Heart right ventricle (tissue), 16 donors: ENCODE measurements around the gene ZNF182. TPM values are rescaled to one million over a fixed set of nuclear protein-coding genes. Genes with fewer than 3 reads are reported as not detected.

ENCODE experiments used
- ATAC-seq, 8 donors: fragments of 200-7000 bp; cut with Tn5 transposase; one replicate each; pipeline ENCODE4 v1.9.1; 2020; ENCODE audit warnings: mild to moderate bottlenecking in 8 of 8, moderate library complexity in 8 of 8, moderate number of reproducible peaks in 1 of 8
- DNase-seq, 2 donors: peaks; one replicate each; pipeline ENCODE4 v3.0.0-alpha.2; 2020
- H3K27ac ChIP-seq, 10 donors: fragments of 200-600 bp; sonication (generic) in 2 of 10; one replicate each; pipeline versions ENCODE4 v1.5.0 to v1.8.0; 2020 to 2022; ENCODE audit warnings: mild to moderate bottlenecking in 3 of 10
- H3K27me3 ChIP-seq, 7 donors: fragments of 200-600 bp; one replicate each; pipeline ENCODE4 v1.8.0; 2021 to 2022; ENCODE audit warnings: mild to moderate bottlenecking in 2 of 7
- H3K36me3 ChIP-seq, 9 donors: fragments of 200-600 bp; sonication (generic) in 1 of 9; one replicate each; pipeline versions ENCODE4 v1.5.0 to v1.8.0; 2020 to 2022; ENCODE audit warnings: mild to moderate bottlenecking in 2 of 9
- H3K4me1 ChIP-seq, 9 donors: fragments of 200-600 bp; sonication (generic) in 1 of 9; one replicate each; pipeline versions ENCODE4 v1.5.0 to v1.8.0; 2020 to 2022; ENCODE audit warnings: mild to moderate bottlenecking in 4 of 9
- H3K4me3 ChIP-seq, 10 donors: fragments of 200-600 bp; sonication (generic) in 2 of 10; one replicate each; pipeline versions ENCODE4 v1.5.0 to v1.8.0; 2020 to 2022; ENCODE audit warnings: mild to moderate bottlenecking in 7 of 10, moderate library complexity in 2 of 10
- H3K9me3 ChIP-seq, 11 donors: fragments of 200-600 bp in 10 of 11; sonication (generic) in 2 of 11; one replicate each; pipeline versions ENCODE4 v1.5.0 to v1.8.0; 2013 to 2022; ENCODE audit warnings: mild to moderate bottlenecking in 2 of 11, control low read depth in 1 of 11, moderate library complexity in 1 of 11
- WGBS, 2 donors: extraction: QIAGEN DNeasy Blood & Tissue Kit; methylation state at CpG; one replicate each; pipeline ENCODE4 v1.1.7; 2013; ENCODE audit warnings: inconsistent platforms in 1 of 2; 5-methylcytosine and 5-hydroxymethylcytosine counted together
- intact Hi-C, 10 donors: fragments of 100-400 bp; cut with DNase I; formaldehyde crosslinking; loops; one replicate each; pipeline versions ENCODE4 v1.11.1 to v1.14.2; 2022
- long read RNA-seq, 3 donors: library from polyadenylated mRNA; unstranded; transcript quantifications; one replicate each; pipeline ENCODE4 v2.0.0, GENCODE V29; 2020 to 2021
- polyA plus RNA-seq, 2 donors: library from polyadenylated mRNA; stranded (reverse); fragments of 200-250 nt; gene quantifications; one replicate each; pipeline ENCODE4 v1.2.3, GENCODE V29; 2013
- total RNA-seq, 10 donors: library from RNA; stranded (reverse); fragmentation: NEBNext Ultra II Directional in 3 of 10; extraction: Animal tissue kit (Norgen Biotek cat#: 25700) in 3 of 10; gene quantifications; one replicate each; pipeline versions ENCODE4 v1.2.1 to v1.2.4, GENCODE V29; 2021 to 2023
- TF ChIP-seq, protein P1 (sequence below), 9 donors: fragments of 200-600 bp; sonication (generic) in 2 of 9; IDR thresholded peaks; one replicate each; pipeline versions ENCODE4 v1.5.0 to v1.8.0; 2021 to 2022; ENCODE audit warnings: antibody characterized with exemption in 9 of 9, mild to moderate bottlenecking in 5 of 9, moderate library complexity in 1 of 9
- donor health status: Arrhythmogenic right ventricular cardiomyopathy.
- donor health status: ischemic (EF 13 %, LVEDD 7.1; RV severe dilation, severe dysfunction).
- donor health status: healthy with polysubstance abuse.
- donor health status: DM: no; HTN: yes; CAD: no.
- donor health status: DM: no; HTN: no; CAD: no.
- donor health status: ischemic (EF 25% LVEDD 6.9; RV normal size, moderate dysfunction).
- donor health status: ischemic (EF 25% LVEDD 5.7; RV mildly dilated, moderate dysfunction).
- donor health status: healthy.
- donor health status: DM: yes; HTN: yes; CAD: no.
- donor health status: Ischemic cardiomyopathy.
- donor health status: ischemic (EF 35%, LVEDD 5.7; RV mildly dilated, moderate dysfunction).
- donor health status: nonischemic (EF 11% LVEDD 7.7; RV severe dilation, severe dysfunction).
- donor health status: DM: yes; HTN: yes; CAD: no.
- donor health status: PGD.
- donor health status: ischemic (EF 29% LVEDD 5.4; RV normal size, mild dysfunction).
- donor health status: nonischemic (EF 23%, LVEDD 6.1; RV moderate dilation, normal function).

ZNF182 gene
- total RNA-seq (1 to 10 TPM; 2.3 to 4.0 (median 3.1) TPM), polyA plus RNA-seq (1 to 10 TPM; 1.6 to 4.3 TPM)
- long read RNA-seq, donor 1, partial matches to known transcripts: 2 of 8 reads
- long read RNA-seq, donor 1, other reads (novel, unspliced or antisense): 6 of 8 reads
- long read RNA-seq, donor 2, partial matches to known transcripts: 3 of 7 reads
- long read RNA-seq, donor 2, other reads (novel, unspliced or antisense): 3 of 7 reads
- long read RNA-seq, donor 3, partial matches to known transcripts: 2 of 12 reads
- long read RNA-seq, donor 3, other reads (novel, unspliced or antisense): 8 of 12 reads

DNA sequence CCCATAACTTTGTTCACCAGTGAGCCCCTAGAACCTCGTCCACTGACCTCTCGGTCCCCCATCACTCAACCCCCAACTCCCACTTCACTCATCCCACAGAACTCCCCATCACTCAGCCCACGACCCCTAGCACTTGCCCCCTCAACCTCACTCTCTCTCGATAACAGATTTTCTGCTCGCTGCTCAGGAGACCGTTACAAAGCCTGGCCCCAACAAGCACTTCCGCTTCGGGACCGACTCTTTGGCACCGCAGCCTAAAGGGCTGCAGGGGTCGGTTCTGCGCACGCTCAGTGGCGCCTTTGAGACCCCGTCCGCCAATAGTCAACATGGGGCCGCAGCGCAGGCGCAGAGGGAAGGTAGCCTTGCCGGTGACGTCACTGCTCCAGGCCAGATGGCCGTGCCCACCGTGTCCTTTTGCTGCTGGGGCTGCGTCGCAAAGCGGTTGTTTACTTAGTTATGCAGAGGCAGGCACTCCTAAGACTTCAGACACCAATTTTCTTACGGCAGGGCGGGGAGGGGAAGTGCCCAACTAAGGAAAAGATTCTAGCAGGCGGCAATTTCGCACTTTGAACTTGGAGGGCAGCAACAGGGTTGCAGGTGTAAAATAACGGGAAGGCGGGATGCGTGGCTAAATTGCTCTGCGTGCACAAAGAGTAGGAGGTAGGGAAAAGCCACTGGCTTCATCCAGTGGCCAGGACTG is at the start of gene ZNF182:
TSS of gene ZNF182 (minus strand) at position 232 of the 700 bp plus-strand sequence. CDS start 1,380 bp downstream, outside the sequence.
- Histone ChIP-seq H3K27me3 (no peaks in the 10 kb centered on the region), H3K4me1 (peaks cover 0 to 11% (median 7%) of the 10 kb centered on the region in 9 donors), H3K4me3 (peak within 1 kb of the TSS; percentile 32 to 66 (median 64)), H3K27ac (peak within 1 kb of the TSS in 9 of 10 donors; percentile 50 to 83 (median 66)), H3K9me3 (peaks cover 0 to 3% (median 0%) of the 10 kb centered on the region in 11 donors), H3K36me3 (peaks cover 0 to 3% (median 0%) of the 10 kb centered on the region in 9 donors)
- WGBS, 2 donors: 0 to 1% methylated on average over 33 to 34 of the region's 34 CpGs
- intact Hi-C loops: no loop called here
- peak; percentile 96 to 100 (median 99) for ATAC-seq
- TF ChIP-seq, protein P1, sequence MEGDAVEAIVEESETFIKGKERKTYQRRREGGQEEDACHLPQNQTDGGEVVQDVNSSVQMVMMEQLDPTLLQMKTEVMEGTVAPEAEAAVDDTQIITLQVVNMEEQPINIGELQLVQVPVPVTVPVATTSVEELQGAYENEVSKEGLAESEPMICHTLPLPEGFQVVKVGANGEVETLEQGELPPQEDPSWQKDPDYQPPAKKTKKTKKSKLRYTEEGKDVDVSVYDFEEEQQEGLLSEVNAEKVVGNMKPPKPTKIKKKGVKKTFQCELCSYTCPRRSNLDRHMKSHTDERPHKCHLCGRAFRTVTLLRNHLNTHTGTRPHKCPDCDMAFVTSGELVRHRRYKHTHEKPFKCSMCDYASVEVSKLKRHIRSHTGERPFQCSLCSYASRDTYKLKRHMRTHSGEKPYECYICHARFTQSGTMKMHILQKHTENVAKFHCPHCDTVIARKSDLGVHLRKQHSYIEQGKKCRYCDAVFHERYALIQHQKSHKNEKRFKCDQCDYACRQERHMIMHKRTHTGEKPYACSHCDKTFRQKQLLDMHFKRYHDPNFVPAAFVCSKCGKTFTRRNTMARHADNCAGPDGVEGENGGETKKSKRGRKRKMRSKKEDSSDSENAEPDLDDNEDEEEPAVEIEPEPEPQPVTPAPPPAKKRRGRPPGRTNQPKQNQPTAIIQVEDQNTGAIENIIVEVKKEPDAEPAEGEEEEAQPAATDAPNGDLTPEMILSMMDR (IDR thresholded peaks at IDR 0.05): no peak
- peak; percentile 92 for DNase-seq

DNA sequence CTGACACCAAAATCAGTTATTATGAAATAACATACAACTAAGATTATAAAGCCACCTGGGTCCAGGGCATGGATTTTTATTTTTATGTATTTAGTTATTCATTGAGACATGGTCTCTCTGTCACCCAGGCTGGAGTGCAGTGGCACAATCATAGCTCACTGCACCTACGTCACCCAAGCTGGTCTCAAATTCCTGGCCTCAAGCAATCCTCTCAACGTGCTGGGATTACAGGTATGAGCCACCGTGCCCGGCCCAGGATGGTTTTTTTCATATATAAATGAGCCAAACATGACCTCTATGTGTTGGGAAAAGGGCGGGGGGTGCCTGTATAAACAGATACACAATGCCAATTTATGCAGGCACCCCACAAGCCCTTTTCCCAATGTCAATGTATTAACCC is 43.1 kb upstream of the ZNF182 start:
- peaks cover 0 to 15% (median 0%) of the 10 kb centered on the region in 9 donors for H3K4me1 ChIP-seq
- WGBS, 2 donors: 93 to 97% methylated on average over 5 of the region's 5 CpGs
- ATAC-seq (no peak), DNase-seq (no peak)
- H3K36me3 ChIP-seq: no peaks in the 10 kb centered on the region
- TF ChIP-seq, protein P1 (IDR thresholded peaks at IDR 0.05): no peak
- intact Hi-C loops: no loop called here
- no peaks in the 10 kb centered on the region for H3K27me3 ChIP-seq
- H3K27ac ChIP-seq: peak overlapping the region in 5 of 10 donors; percentile 61 to 76 (median 64)
- no peak overlapping the region for H3K4me3 ChIP-seq
- no peaks in the 10 kb centered on the region for H3K9me3 ChIP-seq

DNA sequence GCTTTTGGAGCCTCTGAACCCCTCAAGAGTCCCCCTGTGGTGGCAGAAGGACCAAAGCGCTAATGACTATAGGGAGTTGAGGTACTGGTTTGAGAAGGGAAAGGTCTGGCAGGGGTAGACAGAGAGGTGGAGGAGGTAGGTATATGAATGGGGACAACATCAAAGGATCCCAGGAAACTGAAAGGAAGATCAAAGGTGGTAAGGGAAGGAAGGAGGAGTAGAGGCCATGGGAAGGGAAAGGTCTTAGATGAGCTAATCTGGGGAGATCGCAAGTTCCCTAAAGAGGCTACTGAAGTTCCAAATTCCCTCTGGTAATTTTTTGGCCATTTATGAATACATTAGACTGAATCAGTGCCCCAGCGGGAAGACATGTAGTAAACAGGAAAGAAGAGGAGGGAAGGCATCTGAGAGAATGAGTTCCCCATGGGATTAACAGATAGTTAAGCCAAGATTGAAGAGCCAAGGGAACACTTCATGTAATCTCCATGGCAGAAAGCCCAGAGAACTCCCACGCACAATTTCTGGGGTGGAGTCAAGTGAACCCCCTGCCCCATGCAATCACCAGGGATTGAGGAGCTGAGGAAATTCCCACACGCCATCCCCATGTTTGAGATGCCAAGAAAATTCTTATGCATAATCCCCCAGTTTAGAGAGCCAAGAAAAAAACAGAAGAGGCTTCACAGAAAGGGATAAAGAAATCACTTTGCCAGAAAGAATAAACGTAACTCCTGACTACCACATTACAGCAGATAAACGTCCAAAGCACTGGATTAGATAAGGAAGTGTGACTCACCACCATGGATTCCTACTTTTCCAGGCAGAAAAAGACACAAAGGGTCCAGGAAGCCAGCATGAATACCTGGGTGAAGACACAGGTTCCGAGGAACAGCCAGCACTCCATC is 41.9 kb upstream of the ZNF182 start:
- WGBS, 2 donors: 37 to 40% methylated on average over 8 of the region's 8 CpGs
- Histone ChIP-seq H3K36me3 (no peaks in the 10 kb centered on the region), H3K9me3 (peaks cover 0 to 2% (median 0%) of the 10 kb centered on the region in 11 donors), H3K27ac (peak overlapping the region in 9 of 10 donors; percentile 25 to 76 (median 62)), H3K4me3 (no peak overlapping the region), H3K27me3 (no peaks in the 10 kb centered on the region), H3K4me1 (peaks cover 0 to 15% (median 0%) of the 10 kb centered on the region in 9 donors)
- peak; percentile 65 to 94 (median 86) for ATAC-seq
- intact Hi-C loops: no loop called here
- DNase-seq: peak; percentile 27 to 70
- TF ChIP-seq, protein P1 (IDR thresholded peaks at IDR 0.05): no peak

DNA sequence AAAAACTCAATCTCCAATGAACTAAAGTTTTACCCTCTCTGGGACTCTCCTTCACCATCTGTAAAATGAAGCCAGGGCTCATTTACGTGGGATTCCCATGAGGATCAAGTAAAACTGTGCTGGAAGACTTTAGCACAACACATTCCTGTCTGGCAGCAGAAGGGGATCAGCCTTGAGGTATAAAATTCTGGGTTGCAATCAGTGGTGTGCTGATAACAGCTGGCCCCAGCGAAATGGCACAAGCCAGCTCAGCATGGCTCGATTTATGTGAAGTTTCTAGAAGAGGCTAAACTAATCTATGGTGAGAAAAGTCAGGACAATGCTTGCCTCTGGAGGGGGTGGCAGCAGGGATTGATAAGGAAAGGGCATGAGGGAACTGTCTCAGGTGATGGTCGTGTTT is 39.3 kb upstream of the ZNF182 start:
- ATAC-seq (no peak), DNase-seq (no peak)
- Histone ChIP-seq H3K4me1 (peaks cover 0 to 15% (median 0%) of the 10 kb centered on the region in 9 donors), H3K9me3 (peaks cover 0 to 6% (median 0%) of the 10 kb centered on the region in 11 donors), H3K27ac (no peak overlapping the region), H3K27me3 (no peaks in the 10 kb centered on the region), H3K36me3 (no peaks in the 10 kb centered on the region), H3K4me3 (no peak overlapping the region)
- WGBS, 2 donors: 70 to 77% methylated on average over 4 of the region's 4 CpGs
- TF ChIP-seq, protein P1 (IDR thresholded peaks at IDR 0.05): no peak
- intact Hi-C loops: no loop called here
